Mammary epithelial cell (primary cell): ENCODE measurements around the gene MAP3K4.

Source experiments
- CTCF ChIP-seq, 2 donors: IDR thresholded peaks in 1 of 2; conservative IDR thresholded peaks in 1 of 2; 2 replicates each; pipeline ENCODE4 v1.5.1; 2011 to 2012; ENCODE audit warnings: inconsistent platforms in 2 of 2, low read length in 2 of 2, mild to moderate bottlenecking in 2 of 2, control low read depth in 1 of 2, low read depth in 1 of 2; ENCODE audit not compliant: insufficient read depth in 1 of 2; ENCODE audit errors: extremely low read depth in 1 of 2
- EZH2 ChIP-seq: IDR thresholded peaks from 2 replicates; pipeline ENCODE4 v1.6.1; 2012; ENCODE audit warnings: low read length, inconsistent platforms, borderline replicate concordance

- no peak for TF ChIP-seq CTCF (conservative IDR thresholded peaks at IDR 0.05 in 1 of 2, IDR thresholded peaks at IDR 0.05 in 1 of 2; ENCODE audit: extremely low read depth in 1 of 2, insufficient read depth in 1 of 2, low read depth in 1 of 2, low read length in 2 of 2)
- TF ChIP-seq EZH2: no peak
Measured at GRCh38 chr6:161152527-161152862, 160.9 kb downstream of the MAP3K4 start.
